Upper lobe of left lung (tissue), 4 donors: ENCODE measurements around the gene DNAJB12.

Experiments used
- CTCF ChIP-seq, 6 experiments: fragments of 450-650 bp in 4 of 6; fragments of 200-600 bp in 2 of 6; sonication (generic) in 2 of 6; IDR thresholded peaks; one replicate each; pipeline ENCODE4 v1.5.1; 2016 to 2019; ENCODE audit warnings: antibody characterized with exemption in 6 of 6
- EP300 ChIP-seq, 4 donors: sonication (generic); formaldehyde crosslinking; IDR thresholded peaks; one replicate each; pipeline ENCODE4 v1.5.1; 2017; ENCODE audit warnings: antibody characterized with exemption in 4 of 4, control low read depth in 2 of 4
- POLR2A ChIP-seq, 4 donors: fragments of 450-650 bp; IDR thresholded peaks; one replicate each; pipeline ENCODE4 v1.5.1; 2016 to 2017; ENCODE audit warnings: antibody characterized with exemption in 4 of 4, mild to moderate bottlenecking in 2 of 4
- POLR2AphosphoS5 ChIP-seq, 2 donors: sonication (generic); formaldehyde crosslinking; IDR thresholded peaks; one replicate each; pipeline ENCODE4 v1.5.1; 2017; ENCODE audit warnings: antibody characterized with exemption in 2 of 2

GRCh38 chr10:72315054-72315453 lies 39.7 kb downstream of the DNAJB12 start:
- TF ChIP-seq CTCF (IDR thresholded peaks at IDR 0.05) (no peak), POLR2A (IDR thresholded peaks at IDR 0.05) (no peak), EP300 (IDR thresholded peaks at IDR 0.05) (no peak), POLR2AphosphoS5 (IDR thresholded peaks at IDR 0.05) (no peak)
